K562 (cell line): Measurements from ENCODE around the gene MYO7A.
A peak's percentile ranks its signal among the peaks of the same experiment; 100 is the strongest.

Experiments
- CHD1 ChIP-seq: fragments of 200-600 bp; sonication (generic); IDR thresholded peaks from one replicate; pipeline ENCODE4 v1.6.1; 2012; ENCODE audit warnings: mild to moderate bottlenecking, moderate library complexity, low read length, inconsistent platforms
- JUN ChIP-seq, 2 experiments: sonication (generic) in 1 of 2; formaldehyde crosslinking in 1 of 2; IDR thresholded peaks; 2 replicates each; pipeline versions ENCODE4 v1.6.1 to v1.8.0; 2012 to 2022; ENCODE audit warnings: borderline replicate concordance in 2 of 2, mild to moderate bottlenecking in 2 of 2, improper control_type of control experiment in 1 of 2, low read depth in 1 of 2, low read length in 1 of 2, missing genetic modification reagents in 1 of 2
- KAT8 ChIP-seq: fragments of 450-650 bp; IDR thresholded peaks from 2 replicates; pipeline ENCODE4 v1.6.1; 2016; ENCODE audit warnings: low read depth, mild to moderate bottlenecking
- MAFK ChIP-seq: IDR thresholded peaks from 2 replicates; pipeline ENCODE4 v1.6.1; 2011; ENCODE audit warnings: low read length, improper control_type of control experiment
- MYNN ChIP-seq, 2 experiments: sonication (generic); formaldehyde crosslinking in 1 of 2; IDR thresholded peaks; 2 replicates each; pipeline versions ENCODE4 v1.5.0 to v1.6.1; 2016 to 2020; ENCODE audit warnings: antibody characterized with exemption in 1 of 2, missing genetic modification reagents in 1 of 2
- POLR2AphosphoS2 ChIP-seq: IDR thresholded peaks from 2 replicates; pipeline ENCODE4 v1.6.1; 2012; ENCODE audit warnings: low read length, improper control_type of control experiment
- TF ChIP-seq, protein P1 (sequence below), 2 experiments: fragments of 450-650 bp in 1 of 2; sonication (generic) in 1 of 2; formaldehyde crosslinking; conservative IDR thresholded peaks; 2 replicates each; pipeline versions ENCODE4 v1.4.0 to v1.8.1; 2020 to 2022; ENCODE audit warnings: mild to moderate bottlenecking in 1 of 2, missing genetic modification reagents in 1 of 2
- TF ChIP-seq, protein P2 (sequence below), 3 experiments: IDR thresholded peaks in 2 of 3; conservative IDR thresholded peaks in 1 of 3; 2 replicates each; pipeline ENCODE4 v1.5.1; 2011 to 2012; ENCODE audit warnings: low read length in 3 of 3, mild to moderate bottlenecking in 3 of 3, control low read depth in 2 of 3, improper control_type of control experiment in 1 of 3, inconsistent platforms in 1 of 3, low read depth in 1 of 3, mixed read lengths in 1 of 3, moderate library complexity in 1 of 3; ENCODE audit not compliant: insufficient read depth in 2 of 3
- TF ChIP-seq, protein P3 (sequence below): fragments of 250-450 bp; sonication (Bioruptor Pico); IDR thresholded peaks from 2 replicates; pipeline ENCODE4 v1.4.0; 2020; ENCODE audit warnings: mild to moderate bottlenecking
- TF ChIP-seq, protein P4 (sequence below): sonication (generic); formaldehyde crosslinking; IDR thresholded peaks from 2 replicates; pipeline ENCODE4 v1.4.0; 2020; ENCODE audit warnings: mild to moderate bottlenecking, missing genetic modification reagents
- TF ChIP-seq, protein P5 (sequence below): fragments of 450-650 bp; IDR thresholded peaks from 2 replicates; pipeline ENCODE4 v1.7.1; 2018; ENCODE audit warnings: mild to moderate bottlenecking, low read depth; ENCODE audit not compliant: partially characterized antibody
- TF ChIP-seq, protein P6 (sequence below): IDR thresholded peaks from 2 replicates; pipeline ENCODE4 v1.6.1; 2014; ENCODE audit warnings: antibody characterized with exemption
- TF ChIP-seq, protein P7 (sequence below): fragments of 250-450 bp; sonication (Bioruptor Pico); IDR thresholded peaks from 2 replicates; pipeline ENCODE4 v1.8.0; 2022; ENCODE audit warnings: moderate library complexity, mild to moderate bottlenecking, inconsistent platforms

DNA sequence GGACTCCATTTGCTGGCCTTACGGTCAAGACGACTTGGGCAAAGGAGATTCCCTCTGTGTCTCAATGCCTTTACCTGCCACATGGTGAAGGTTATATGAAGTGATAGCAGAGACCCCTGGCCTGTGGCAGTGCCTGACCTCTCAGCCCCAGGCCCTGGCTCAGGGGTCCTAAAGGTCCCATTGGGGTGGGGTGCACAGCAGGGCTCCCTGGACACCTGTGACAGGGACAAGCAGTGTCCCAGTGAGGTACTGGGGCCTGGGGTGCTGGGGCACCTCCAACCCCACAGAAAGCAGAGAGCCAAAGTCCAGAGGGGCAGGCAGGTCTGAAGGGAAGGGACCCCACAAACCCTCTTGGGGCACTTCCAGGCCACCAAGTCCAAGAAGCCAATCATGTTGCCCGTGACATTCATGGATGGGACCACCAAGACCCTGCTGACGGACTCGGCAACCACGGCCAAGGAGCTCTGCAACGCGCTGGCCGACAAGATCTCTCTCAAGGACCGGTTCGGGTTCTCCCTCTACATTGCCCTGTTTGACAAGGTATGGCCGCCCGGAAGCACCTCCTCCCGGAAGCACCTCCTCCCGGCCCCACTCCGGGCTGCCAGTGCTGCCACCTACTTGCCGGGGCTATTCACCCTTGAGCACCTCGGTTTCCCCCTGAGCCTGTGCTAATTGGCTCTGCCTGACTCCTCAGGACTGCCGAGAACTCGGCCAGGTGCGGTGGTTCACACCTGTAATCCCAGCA lies 62.5 kb downstream of the MYO7A start:
- TF ChIP-seq, protein P1, sequence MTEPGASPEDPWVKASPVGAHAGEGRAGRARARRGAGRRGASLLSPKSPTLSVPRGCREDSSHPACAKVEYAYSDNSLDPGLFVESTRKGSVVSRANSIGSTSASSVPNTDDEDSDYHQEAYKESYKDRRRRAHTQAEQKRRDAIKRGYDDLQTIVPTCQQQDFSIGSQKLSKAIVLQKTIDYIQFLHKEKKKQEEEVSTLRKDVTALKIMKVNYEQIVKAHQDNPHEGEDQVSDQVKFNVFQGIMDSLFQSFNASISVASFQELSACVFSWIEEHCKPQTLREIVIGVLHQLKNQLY (CRISPR knock-in tag; conservative IDR thresholded peaks at IDR 0.05) = no peak
- no peak for TF ChIP-seq CHD1
- no peak for TF ChIP-seq JUN (IDR thresholded peaks at IDR 0.05; ENCODE audit: borderline replicate concordance, low read depth, low read length)
- TF ChIP-seq JUN (CRISPR knock-in tag; IDR thresholded peaks at IDR 0.05; ENCODE audit: borderline replicate concordance) = no peak
- TF ChIP-seq, protein P2, sequence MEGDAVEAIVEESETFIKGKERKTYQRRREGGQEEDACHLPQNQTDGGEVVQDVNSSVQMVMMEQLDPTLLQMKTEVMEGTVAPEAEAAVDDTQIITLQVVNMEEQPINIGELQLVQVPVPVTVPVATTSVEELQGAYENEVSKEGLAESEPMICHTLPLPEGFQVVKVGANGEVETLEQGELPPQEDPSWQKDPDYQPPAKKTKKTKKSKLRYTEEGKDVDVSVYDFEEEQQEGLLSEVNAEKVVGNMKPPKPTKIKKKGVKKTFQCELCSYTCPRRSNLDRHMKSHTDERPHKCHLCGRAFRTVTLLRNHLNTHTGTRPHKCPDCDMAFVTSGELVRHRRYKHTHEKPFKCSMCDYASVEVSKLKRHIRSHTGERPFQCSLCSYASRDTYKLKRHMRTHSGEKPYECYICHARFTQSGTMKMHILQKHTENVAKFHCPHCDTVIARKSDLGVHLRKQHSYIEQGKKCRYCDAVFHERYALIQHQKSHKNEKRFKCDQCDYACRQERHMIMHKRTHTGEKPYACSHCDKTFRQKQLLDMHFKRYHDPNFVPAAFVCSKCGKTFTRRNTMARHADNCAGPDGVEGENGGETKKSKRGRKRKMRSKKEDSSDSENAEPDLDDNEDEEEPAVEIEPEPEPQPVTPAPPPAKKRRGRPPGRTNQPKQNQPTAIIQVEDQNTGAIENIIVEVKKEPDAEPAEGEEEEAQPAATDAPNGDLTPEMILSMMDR (IDR thresholded peaks at IDR 0.05 in 2 of 3, conservative IDR thresholded peaks at IDR 0.05 in 1 of 3; ENCODE audit: insufficient read depth in 2 of 3, low read depth in 1 of 3, low read length in 3 of 3) = 0 out of 6 replicates have a peak, but pooled peaks of 1 of the 3 experiments have one; percentile 17
- TF ChIP-seq, protein P3, sequence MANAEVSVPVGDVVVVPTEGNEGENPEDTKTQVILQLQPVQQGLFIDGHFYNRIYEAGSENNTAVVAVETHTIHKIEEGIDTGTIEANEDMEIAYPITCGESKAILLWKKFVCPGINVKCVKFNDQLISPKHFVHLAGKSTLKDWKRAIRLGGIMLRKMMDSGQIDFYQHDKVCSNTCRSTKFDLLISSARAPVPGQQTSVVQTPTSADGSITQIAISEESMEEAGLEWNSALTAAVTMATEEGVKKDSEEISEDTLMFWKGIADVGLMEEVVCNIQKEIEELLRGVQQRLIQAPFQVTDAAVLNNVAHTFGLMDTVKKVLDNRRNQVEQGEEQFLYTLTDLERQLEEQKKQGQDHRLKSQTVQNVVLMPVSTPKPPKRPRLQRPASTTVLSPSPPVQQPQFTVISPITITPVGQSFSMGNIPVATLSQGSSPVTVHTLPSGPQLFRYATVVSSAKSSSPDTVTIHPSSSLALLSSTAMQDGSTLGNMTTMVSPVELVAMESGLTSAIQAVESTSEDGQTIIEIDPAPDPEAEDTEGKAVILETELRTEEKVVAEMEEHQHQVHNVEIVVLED (CRISPR knock-in tag) = no peak
- TF ChIP-seq, protein P4, sequence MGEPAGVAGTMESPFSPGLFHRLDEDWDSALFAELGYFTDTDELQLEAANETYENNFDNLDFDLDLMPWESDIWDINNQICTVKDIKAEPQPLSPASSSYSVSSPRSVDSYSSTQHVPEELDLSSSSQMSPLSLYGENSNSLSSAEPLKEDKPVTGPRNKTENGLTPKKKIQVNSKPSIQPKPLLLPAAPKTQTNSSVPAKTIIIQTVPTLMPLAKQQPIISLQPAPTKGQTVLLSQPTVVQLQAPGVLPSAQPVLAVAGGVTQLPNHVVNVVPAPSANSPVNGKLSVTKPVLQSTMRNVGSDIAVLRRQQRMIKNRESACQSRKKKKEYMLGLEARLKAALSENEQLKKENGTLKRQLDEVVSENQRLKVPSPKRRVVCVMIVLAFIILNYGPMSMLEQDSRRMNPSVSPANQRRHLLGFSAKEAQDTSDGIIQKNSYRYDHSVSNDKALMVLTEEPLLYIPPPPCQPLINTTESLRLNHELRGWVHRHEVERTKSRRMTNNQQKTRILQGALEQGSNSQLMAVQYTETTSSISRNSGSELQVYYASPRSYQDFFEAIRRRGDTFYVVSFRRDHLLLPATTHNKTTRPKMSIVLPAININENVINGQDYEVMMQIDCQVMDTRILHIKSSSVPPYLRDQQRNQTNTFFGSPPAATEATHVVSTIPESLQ (CRISPR knock-in tag) = no peak
- TF ChIP-seq MYNN (IDR thresholded peaks at IDR 0.05) = no peak
- TF ChIP-seq MYNN (CRISPR knock-in tag; IDR thresholded peaks at IDR 0.05) = no peak
- TF ChIP-seq, protein P5, sequence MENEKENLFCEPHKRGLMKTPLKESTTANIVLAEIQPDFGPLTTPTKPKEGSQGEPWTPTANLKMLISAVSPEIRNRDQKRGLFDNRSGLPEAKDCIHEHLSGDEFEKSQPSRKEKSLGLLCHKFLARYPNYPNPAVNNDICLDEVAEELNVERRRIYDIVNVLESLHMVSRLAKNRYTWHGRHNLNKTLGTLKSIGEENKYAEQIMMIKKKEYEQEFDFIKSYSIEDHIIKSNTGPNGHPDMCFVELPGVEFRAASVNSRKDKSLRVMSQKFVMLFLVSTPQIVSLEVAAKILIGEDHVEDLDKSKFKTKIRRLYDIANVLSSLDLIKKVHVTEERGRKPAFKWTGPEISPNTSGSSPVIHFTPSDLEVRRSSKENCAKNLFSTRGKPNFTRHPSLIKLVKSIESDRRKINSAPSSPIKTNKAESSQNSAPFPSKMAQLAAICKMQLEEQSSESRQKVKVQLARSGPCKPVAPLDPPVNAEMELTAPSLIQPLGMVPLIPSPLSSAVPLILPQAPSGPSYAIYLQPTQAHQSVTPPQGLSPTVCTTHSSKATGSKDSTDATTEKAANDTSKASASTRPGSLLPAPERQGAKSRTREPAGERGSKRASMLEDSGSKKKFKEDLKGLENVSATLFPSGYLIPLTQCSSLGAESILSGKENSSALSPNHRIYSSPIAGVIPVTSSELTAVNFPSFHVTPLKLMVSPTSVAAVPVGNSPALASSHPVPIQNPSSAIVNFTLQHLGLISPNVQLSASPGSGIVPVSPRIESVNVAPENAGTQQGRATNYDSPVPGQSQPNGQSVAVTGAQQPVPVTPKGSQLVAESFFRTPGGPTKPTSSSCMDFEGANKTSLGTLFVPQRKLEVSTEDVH = no peak
- TF ChIP-seq POLR2AphosphoS2 = no peak
- TF ChIP-seq, protein P6, sequence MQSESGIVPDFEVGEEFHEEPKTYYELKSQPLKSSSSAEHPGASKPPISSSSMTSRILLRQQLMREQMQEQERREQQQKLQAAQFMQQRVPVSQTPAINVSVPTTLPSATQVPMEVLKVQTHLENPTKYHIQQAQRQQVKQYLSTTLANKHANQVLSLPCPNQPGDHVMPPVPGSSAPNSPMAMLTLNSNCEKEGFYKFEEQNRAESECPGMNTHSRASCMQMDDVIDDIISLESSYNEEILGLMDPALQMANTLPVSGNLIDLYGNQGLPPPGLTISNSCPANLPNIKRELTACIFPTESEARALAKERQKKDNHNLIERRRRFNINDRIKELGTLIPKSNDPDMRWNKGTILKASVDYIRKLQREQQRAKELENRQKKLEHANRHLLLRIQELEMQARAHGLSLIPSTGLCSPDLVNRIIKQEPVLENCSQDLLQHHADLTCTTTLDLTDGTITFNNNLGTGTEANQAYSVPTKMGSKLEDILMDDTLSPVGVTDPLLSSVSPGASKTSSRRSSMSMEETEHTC = no peak
- no peak for TF ChIP-seq KAT8
- TF ChIP-seq, protein P7, sequence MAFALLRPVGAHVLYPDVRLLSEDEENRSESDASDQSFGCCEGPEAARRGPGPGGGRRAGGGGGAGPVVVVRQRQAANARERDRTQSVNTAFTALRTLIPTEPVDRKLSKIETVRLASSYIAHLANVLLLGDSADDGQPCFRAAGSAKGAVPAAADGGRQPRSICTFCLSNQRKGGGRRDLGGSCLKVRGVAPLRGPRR = no peak
- TF ChIP-seq MAFK = no peak
